Subcutaneous abdominal adipose tissue (tissue), 5 donors: ENCODE measurements around the gene MRPS25.

Experiments
- H3K27ac ChIP-seq: one replicate; pipeline ENCODE4 v1.7.0; 2013; ENCODE audit warnings: low read depth, mild to moderate bottlenecking, inconsistent platforms, low read length, moderate library complexity
- H3K27me3 ChIP-seq, 5 donors: one replicate each; pipeline ENCODE4 v1.7.0; 2013; ENCODE audit warnings: low read length in 5 of 5, inconsistent platforms in 1 of 5; ENCODE audit not compliant: control insufficient read depth in 5 of 5, insufficient read depth in 4 of 5
- H3K36me3 ChIP-seq, 5 donors: one replicate each; pipeline ENCODE4 v1.7.0; 2013; ENCODE audit warnings: low read length in 5 of 5; ENCODE audit not compliant: control insufficient read depth in 5 of 5, insufficient read depth in 5 of 5
- H3K4me1 ChIP-seq, 5 donors: one replicate each; pipeline ENCODE4 v1.7.0; 2013; ENCODE audit warnings: low read length in 5 of 5, mild to moderate bottlenecking in 3 of 5, moderate library complexity in 1 of 5; ENCODE audit not compliant: control insufficient read depth in 5 of 5, insufficient read depth in 5 of 5
- H3K4me3 ChIP-seq, 5 donors: one replicate each; pipeline ENCODE4 v1.7.0; 2013; ENCODE audit warnings: low read length in 5 of 5, low read depth in 1 of 5
- H3K9ac ChIP-seq, 5 donors: one replicate each; pipeline ENCODE4 v1.7.0; 2013; ENCODE audit warnings: low read length in 5 of 5, mild to moderate bottlenecking in 4 of 5, moderate library complexity in 3 of 5
- H3K9me3 ChIP-seq, 5 donors: one replicate each; pipeline ENCODE4 v1.7.0; 2013; ENCODE audit warnings: low read length in 5 of 5; ENCODE audit not compliant: control insufficient read depth in 5 of 5
- donor health status: healthy.
- donor health status: healthy.
- donor health status: healthy.
- donor health status: healthy.
- donor health status: healthy.

MRPS25 gene

DNA sequence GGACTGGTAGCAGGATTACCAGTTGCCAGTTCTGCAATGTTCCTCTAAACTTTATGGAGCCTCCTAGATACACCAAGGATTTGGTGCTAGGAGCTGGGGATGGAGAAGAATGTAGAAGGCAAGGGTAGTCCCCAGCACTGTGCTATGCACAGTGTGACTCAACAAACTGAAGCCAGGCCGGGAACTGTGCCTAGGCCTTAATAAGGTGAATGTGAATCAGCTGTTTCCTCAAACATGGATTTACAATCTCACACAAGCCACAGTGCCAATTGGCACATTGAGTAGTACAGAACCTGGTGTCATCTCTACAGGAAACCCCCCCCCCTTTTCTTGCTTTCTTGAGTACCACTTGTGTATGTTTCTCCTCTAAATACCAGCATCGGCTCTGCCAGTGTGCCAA lies 32.5 kb downstream of the MRPS25 start:
- Histone ChIP-seq H3K27me3 (no peaks in the 10 kb centered on the region), H3K9ac (no peak overlapping the region), H3K9me3 (no peaks in the 10 kb centered on the region), H3K27ac (no peak overlapping the region), H3K4me1 (no peaks in the 10 kb centered on the region), H3K36me3 (peaks cover 9 to 95% (median 75%) of the 10 kb centered on the region in 5 donors), H3K4me3 (no peak overlapping the region)

DNA sequence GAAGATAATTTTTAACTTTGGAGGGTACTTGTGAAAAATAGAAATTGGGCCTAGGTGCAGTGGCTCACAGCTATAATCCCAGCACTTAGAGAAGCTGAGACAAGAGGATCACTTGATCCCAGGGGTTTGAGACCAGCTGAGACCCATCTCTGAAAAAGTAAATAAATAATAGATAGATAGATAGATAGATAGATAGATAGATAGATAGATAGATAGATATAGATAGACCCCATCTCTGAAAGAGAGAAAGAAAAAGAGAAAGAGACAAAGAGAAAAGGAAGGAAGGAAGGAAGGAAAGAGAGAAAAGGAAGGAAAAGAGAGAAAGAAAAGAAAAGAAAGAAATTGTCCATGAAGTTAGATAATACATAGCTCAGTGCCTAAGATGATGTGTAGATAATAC lies 35.5 kb downstream of the MRPS25 start:
- H3K9me3 ChIP-seq = no peaks in the 10 kb centered on the region
- H3K9ac ChIP-seq = no peak overlapping the region
- H3K4me3 ChIP-seq = no peak overlapping the region
- no peak overlapping the region for H3K27ac ChIP-seq
- no peaks in the 10 kb centered on the region for H3K4me1 ChIP-seq
- H3K36me3 ChIP-seq = peaks cover 21 to 92% (median 79%) of the 10 kb centered on the region in 5 donors
- no peaks in the 10 kb centered on the region for H3K27me3 ChIP-seq

DNA sequence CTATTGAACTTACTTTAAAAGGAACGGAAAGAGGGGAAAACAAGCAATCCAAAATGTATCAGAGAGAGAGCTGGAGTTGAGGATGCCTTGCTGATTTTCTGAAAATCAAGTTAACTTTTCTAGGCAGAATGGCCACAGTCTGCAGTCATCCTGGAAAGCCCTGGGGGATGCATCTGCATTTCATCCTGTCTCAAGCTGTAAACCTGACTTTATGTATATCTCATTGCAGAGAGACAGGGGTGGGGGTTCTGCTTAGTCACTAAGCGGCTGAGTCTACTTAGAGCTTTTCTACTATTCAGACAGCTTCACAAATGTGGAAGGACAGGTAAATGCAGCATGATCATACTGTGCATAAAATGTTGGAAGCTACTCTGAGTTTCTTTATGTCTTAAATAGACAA lies 41.4 kb downstream of the MRPS25 start:
- Histone ChIP-seq H3K4me3 (no peak overlapping the region), H3K9ac (no peak overlapping the region), H3K4me1 (no peaks in the 10 kb centered on the region), H3K27ac (no peak overlapping the region), H3K36me3 (peaks cover 42 to 92% (median 79%) of the 10 kb centered on the region in 5 donors), H3K27me3 (no peaks in the 10 kb centered on the region), H3K9me3 (no peaks in the 10 kb centered on the region)

DNA sequence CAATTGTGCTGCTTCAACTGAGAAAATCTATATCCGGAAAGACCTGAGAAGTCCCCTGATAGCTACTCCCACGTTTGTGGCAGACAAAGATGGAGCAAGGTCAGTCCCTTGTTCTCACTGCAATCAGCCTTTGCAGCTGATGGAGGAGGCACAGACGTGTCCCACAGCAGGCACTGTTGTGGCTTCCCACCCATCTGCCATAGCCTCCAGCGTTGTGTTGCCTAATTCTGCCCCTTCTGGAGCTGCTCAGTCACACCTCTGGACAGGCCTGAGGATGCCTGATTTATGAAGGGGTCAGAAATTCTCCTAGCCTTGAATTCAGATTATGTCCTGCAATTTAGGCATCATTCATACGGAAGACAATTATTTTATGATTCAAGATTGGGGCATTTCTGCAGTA lies 41.9 kb downstream of the MRPS25 start:
- no peaks in the 10 kb centered on the region for H3K27me3 ChIP-seq
- no peak overlapping the region for H3K27ac ChIP-seq
- H3K4me3 ChIP-seq = no peak overlapping the region
- no peaks in the 10 kb centered on the region for H3K9me3 ChIP-seq
- H3K9ac ChIP-seq = no peak overlapping the region
- H3K36me3 ChIP-seq = peaks cover 42 to 91% (median 74%) of the 10 kb centered on the region in 5 donors
- no peaks in the 10 kb centered on the region for H3K4me1 ChIP-seq

DNA sequence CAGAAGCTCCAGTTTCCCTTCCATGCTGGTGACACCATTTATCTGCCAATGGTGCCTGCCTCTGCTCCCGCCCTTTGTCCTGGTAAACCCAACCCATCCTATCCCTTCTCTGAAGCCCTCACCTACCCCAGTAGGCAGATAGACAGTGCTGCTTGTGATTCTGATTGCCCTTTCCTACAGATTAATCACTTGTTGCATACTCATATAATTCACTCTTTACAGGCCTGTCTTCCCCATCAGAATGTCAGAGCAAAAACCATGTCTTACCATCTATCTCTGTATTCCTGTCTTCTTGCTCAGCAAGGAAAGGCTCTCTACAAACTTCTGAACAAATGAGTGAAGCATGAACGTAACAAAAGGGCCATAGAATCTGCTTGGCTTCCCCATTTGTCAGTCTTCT lies 47.9 kb downstream of the MRPS25 start:
- Histone ChIP-seq H3K9ac (no peak overlapping the region), H3K9me3 (no peaks in the 10 kb centered on the region), H3K36me3 (peaks cover 35 to 94% (median 77%) of the 10 kb centered on the region in 5 donors), H3K27me3 (no peaks in the 10 kb centered on the region), H3K4me1 (no peaks in the 10 kb centered on the region), H3K27ac (no peak overlapping the region), H3K4me3 (no peak overlapping the region)

DNA sequence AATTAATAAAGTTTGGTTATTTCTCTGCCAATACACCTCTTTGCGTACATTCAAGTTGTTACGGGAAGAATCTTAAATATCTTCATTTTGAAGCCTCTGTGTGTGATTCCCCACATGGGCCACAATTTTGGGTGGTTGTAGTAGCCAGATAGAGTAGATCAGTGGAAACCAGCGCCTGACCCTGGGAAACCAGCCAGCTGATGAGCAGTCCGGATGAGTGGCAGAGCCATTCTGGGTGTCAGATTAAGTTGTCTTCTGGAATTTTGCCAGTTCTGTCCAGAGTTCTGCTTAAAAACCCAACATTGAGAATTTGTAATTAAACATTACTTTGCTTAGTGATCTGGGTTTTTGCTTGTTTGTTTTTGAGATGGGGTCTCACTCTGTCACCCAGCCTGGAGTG lies 49.7 kb downstream of the MRPS25 start:
- no peak overlapping the region for H3K27ac ChIP-seq
- H3K27me3 ChIP-seq = no peaks in the 10 kb centered on the region
- no peak overlapping the region for H3K9ac ChIP-seq
- no peaks in the 10 kb centered on the region for H3K9me3 ChIP-seq
- no peaks in the 10 kb centered on the region for H3K4me1 ChIP-seq
- no peak overlapping the region for H3K4me3 ChIP-seq
- peaks cover 27 to 77% (median 61%) of the 10 kb centered on the region in 5 donors for H3K36me3 ChIP-seq

DNA sequence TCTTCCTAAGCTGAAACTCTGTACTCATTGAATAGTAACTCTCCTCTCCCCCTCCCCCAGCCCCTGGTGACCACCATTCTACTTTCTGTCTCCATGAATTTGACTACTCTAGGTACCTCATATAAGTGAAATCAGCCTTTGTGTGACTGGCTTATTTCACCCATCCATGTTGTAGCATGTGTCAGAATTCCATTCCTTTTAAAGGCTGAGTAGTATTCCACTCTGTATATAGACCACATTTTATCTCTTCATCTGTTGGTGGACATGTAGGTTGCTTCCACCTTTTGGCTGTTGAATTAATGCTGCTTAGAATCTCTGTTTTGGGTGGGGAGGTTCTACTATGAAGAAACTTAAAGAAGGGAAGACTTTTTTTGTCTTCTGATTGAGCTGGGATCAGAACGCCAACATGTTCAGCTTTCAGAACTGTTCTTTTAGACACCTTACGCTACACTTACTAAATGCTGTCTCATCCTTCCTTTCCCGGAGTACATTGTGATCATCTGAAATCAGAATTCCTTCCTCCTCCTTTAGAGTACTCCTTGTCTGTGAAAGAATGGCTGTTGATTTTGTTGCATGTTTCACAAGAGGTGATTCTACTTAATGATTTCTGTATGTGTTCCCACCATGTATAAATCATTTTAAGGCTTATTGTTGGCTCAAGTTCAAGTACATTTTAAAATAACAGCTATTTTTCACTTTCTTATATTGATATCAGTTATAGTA lies 50.3 kb downstream of the MRPS25 start:
- Histone ChIP-seq H3K4me3 (no peak overlapping the region), H3K36me3 (peaks cover 26 to 70% (median 56%) of the 10 kb centered on the region in 5 donors), H3K9me3 (no peaks in the 10 kb centered on the region), H3K4me1 (no peaks in the 10 kb centered on the region), H3K27ac (no peak overlapping the region), H3K27me3 (no peaks in the 10 kb centered on the region), H3K9ac (no peak overlapping the region)

DNA sequence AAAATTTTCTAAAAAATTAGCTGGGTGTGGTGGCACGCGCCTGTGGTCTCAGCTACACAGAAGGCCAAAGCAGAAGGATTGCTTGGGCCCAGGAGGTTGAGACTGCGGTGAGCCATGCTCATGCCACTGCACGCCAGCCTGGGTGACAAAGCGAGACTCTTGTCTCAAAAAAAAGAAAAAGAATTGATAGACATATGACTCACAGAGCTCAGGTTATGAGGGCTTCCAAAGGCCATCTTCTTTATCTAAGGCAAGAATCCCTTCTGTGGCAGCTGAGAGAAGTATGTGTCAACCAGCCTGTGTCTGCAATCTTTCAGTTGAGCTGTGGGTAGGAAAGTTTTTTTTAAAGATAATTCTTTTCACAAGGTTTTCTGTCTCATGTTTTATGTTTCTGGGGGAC lies 53.9 kb downstream of the MRPS25 start:
- H3K4me1 ChIP-seq = no peaks in the 10 kb centered on the region
- peaks cover 16 to 50% (median 35%) of the 10 kb centered on the region in 5 donors for H3K36me3 ChIP-seq
- H3K27me3 ChIP-seq = no peaks in the 10 kb centered on the region
- no peak overlapping the region for H3K27ac ChIP-seq
- H3K9me3 ChIP-seq = no peaks in the 10 kb centered on the region
- no peak overlapping the region for H3K9ac ChIP-seq
- H3K4me3 ChIP-seq = no peak overlapping the region

DNA sequence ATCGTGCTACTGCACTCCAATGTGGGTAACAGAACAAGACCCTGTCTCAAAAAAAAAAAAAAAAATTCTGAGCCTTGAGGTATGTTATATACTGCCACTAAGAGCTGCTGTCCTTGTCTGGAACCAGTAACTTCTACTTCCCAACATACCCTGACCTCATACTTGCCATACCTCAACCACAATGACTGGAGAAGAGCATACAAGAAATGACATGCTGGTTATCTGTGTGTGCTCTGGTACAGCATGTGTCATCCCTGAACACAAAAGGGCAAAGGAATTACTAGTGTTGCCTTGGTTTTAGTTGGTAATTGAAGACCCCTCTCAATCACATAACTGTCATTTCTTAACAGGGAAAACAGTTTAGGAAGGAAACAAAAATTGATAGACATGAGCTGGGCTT lies 54.5 kb downstream of the MRPS25 start:
- no peak overlapping the region for H3K4me3 ChIP-seq
- no peak overlapping the region for H3K9ac ChIP-seq
- H3K4me1 ChIP-seq = no peaks in the 10 kb centered on the region
- H3K27ac ChIP-seq = no peak overlapping the region
- H3K36me3 ChIP-seq = peaks cover 16 to 49% (median 33%) of the 10 kb centered on the region in 5 donors
- H3K27me3 ChIP-seq = no peaks in the 10 kb centered on the region
- no peaks in the 10 kb centered on the region for H3K9me3 ChIP-seq

DNA sequence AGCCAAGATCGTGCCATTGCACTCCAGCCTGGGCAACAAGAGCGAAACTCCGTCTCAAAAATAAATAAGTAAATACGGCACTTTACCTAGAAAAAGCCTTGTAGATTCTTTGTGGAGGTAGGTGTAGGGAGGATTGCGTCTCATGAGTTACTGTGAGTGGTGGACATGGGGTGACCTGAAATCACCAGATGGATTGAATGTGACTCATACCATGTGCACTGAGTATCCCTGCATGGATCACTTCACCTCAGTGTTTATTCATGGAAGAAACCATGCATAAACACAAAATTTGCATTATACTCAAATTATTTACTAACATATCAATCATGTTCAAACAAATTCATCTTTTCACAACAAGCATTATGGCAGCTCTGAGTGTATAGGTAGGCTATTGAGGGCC lies 55.9 kb downstream of the MRPS25 start:
- H3K27ac ChIP-seq = no peak overlapping the region
- H3K36me3 ChIP-seq = peaks cover 11 to 48% (median 27%) of the 10 kb centered on the region in 5 donors
- H3K9me3 ChIP-seq = no peaks in the 10 kb centered on the region
- H3K27me3 ChIP-seq = no peaks in the 10 kb centered on the region
- H3K9ac ChIP-seq = no peak overlapping the region
- no peak overlapping the region for H3K4me3 ChIP-seq
- H3K4me1 ChIP-seq = no peaks in the 10 kb centered on the region
